Measurements from ENCODE around the gene C12orf42. TPM values are rescaled to one million over a fixed set of nuclear protein-coding genes. Genes with fewer than 3 reads are reported as not detected.

Gene C12orf42
- total RNA-seq, 2 donors from 2014 or later = not detected

DNA sequence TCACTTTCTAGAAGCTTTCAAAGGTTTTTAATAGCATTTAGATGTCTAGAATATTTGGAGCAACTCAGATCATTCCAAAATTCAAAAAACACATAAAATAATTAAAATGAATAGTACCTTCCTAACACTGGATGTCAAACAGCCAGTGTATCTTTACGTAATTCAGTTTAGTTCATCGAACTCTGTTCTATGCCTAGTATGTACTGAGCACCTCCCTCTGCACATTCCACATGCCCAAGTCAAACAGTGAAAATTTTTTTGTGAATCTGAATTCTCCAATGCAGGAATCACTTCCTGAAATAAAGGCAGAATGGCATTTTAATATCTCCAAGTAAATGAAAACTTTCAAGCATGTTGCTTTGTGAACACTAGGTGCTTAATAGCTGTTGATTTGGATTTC, 192.3 kb downstream of the C12orf42 start:
- intact Hi-C loops (cut with DNase I) = no loop called here

DNA sequence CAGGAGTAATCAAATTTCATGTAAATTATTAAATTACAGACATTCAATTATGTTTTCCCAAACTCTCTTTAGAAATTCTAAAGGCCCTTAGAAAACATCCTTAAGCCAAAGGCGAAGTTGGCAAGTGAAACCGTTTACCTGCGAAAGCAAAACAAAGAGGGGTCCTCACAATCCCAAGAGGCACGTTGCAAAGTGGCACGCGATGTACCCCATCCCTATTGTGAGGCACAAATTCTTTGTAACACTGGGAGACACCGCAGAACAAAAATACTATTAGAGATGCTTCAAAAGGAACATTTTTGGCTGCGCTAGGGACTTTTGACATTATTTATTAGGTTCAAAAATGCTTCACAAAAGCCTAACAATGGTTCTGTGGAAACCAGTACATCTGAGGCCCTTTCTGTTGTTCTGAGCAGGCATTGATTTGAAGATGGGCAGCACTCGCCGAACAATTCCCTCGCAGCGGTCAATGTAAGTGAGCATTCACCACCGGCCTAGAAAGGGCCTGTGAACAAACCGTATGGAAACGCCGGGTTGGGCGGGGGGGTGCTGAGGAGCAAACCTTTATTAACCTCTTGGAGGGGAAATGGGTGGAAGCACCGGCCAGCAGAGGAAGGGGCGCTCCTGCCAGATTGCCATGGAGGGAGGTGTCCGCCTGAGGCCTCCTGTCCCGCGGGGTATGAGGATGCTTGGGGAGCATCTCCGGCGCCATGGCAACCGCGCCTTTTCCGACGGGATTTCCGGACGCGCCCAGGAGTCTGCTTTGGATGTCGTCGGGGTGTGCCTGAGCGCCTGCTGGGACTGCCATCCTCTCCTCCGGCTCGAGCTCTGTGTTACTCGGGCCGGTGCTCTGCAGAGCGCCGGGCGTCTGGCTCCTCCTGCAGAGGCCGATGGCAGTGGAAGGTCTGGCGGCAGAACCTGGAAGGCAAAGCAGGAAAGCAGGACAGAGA, 193.9 kb downstream of the C12orf42 start:
- H3K36me3 ChIP-seq = no peaks in the 10 kb centered on the region
- H3K4me1 ChIP-seq = no peaks in the 10 kb centered on the region
- no peaks in the 10 kb centered on the region for H3K9me3 ChIP-seq
- no peak overlapping the region for H3K27ac ChIP-seq
- intact Hi-C loops (cut with DNase I) = no loop called here
- no peak overlapping the region for H3K4me3 ChIP-seq
- no peak overlapping the region for H3K9ac ChIP-seq (ENCODE audit: low read depth in 2 of 2, low read length in 2 of 2)
- H3K27me3 ChIP-seq = no peaks in the 10 kb centered on the region
- DNase-seq = no peak
- TF ChIP-seq, protein P1, sequence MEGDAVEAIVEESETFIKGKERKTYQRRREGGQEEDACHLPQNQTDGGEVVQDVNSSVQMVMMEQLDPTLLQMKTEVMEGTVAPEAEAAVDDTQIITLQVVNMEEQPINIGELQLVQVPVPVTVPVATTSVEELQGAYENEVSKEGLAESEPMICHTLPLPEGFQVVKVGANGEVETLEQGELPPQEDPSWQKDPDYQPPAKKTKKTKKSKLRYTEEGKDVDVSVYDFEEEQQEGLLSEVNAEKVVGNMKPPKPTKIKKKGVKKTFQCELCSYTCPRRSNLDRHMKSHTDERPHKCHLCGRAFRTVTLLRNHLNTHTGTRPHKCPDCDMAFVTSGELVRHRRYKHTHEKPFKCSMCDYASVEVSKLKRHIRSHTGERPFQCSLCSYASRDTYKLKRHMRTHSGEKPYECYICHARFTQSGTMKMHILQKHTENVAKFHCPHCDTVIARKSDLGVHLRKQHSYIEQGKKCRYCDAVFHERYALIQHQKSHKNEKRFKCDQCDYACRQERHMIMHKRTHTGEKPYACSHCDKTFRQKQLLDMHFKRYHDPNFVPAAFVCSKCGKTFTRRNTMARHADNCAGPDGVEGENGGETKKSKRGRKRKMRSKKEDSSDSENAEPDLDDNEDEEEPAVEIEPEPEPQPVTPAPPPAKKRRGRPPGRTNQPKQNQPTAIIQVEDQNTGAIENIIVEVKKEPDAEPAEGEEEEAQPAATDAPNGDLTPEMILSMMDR (IDR thresholded peaks at IDR 0.05) = no peak

More for the DNA sequence above, 192.3 kb downstream of the C12orf42 start:
- H3K4me1 ChIP-seq = no peaks in the 10 kb centered on the region
- no peak overlapping the region for H3K9ac ChIP-seq (ENCODE audit: low read depth in 2 of 2, low read length in 2 of 2)
- no peaks in the 10 kb centered on the region for H3K27me3 ChIP-seq
- H3K36me3 ChIP-seq = no peaks in the 10 kb centered on the region
- H3K27ac ChIP-seq = no peak overlapping the region
- DNase-seq = no peak
- H3K9me3 ChIP-seq = no peaks in the 10 kb centered on the region
- TF ChIP-seq, protein P1 (IDR thresholded peaks at IDR 0.05) = no peak
- H3K4me3 ChIP-seq = no peak overlapping the region

DNA sequence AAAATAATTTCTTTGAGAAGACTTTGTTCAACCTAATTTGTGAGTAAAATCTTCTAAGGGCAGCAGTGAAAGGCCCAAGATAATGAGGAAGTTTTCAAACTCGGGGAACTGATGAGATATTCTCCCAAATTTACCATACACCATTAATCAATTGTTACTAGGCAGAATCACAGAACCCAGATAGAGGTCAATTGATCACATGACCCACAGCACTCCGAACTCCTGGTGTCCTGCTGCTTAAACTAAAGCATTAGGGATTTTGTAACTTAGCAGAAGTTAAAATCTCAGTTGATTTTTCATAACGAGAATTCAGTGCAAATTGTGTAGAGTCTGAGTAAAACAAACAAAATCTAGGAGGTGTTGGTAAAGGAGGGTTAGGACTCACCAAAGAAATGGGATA, 207.8 kb downstream of the C12orf42 start:
- Histone ChIP-seq H3K27me3 (no peaks in the 10 kb centered on the region), H3K9me3 (no peaks in the 10 kb centered on the region), H3K4me3 (no peak overlapping the region), H3K36me3 (no peaks in the 10 kb centered on the region), H3K4me1 (no peaks in the 10 kb centered on the region), H3K27ac (no peak overlapping the region), H3K9ac (ENCODE audit: low read depth in 2 of 2, low read length in 2 of 2) (no peak overlapping the region)
- intact Hi-C loops (cut with DNase I) = no loop called here
- TF ChIP-seq, protein P1 (IDR thresholded peaks at IDR 0.05) = no peak
- DNase-seq = no peak

DNA sequence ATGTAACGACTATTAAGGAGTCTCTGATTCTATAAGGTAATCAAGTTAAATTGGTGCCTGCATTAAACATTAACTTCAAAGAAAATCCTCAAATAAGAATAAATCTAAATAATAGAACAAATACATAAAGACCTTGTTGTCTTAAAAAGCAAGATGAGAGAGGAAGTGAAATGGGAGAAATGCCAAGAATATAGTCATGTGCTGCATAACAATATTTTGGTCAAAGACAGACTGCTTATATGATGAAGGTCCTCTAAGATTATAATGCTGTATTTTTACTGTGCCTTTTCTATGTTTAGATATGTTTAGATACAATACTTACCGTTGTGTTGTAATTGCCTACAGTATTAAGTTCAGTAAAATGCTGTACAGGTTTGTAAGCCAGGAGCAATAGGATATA, 213.6 kb downstream of the C12orf42 start:
- no peak overlapping the region for H3K27ac ChIP-seq
- H3K4me1 ChIP-seq = no peaks in the 10 kb centered on the region
- intact Hi-C loops (cut with DNase I) = no loop called here
- H3K9ac ChIP-seq (ENCODE audit: low read depth in 2 of 2, low read length in 2 of 2) = no peak overlapping the region
- TF ChIP-seq, protein P1 (IDR thresholded peaks at IDR 0.05) = no peak
- H3K9me3 ChIP-seq = no peaks in the 10 kb centered on the region
- no peaks in the 10 kb centered on the region for H3K27me3 ChIP-seq
- DNase-seq = no peak
- H3K4me3 ChIP-seq = no peak overlapping the region
- no peaks in the 10 kb centered on the region for H3K36me3 ChIP-seq

DNA sequence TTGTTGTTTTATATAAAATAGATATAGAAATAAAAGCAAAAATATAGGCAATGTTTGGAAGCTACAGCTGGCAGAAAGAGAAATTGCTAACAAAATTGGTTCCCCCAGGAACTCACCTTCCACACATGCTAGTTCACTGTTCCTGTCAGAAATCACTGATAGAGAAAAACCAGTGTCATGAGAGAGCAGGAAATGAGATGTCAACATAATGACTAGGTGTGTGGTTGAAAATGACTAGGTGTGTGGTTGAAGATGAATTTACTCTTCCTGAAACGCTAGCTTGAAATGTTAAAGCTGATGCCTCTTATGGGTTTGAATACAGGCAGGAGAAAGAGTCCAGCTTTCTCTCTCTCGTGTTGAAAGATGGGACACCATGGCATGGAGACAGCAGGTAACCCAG, 216.3 kb downstream of the C12orf42 start:
- DNase-seq = no peak
- TF ChIP-seq, protein P1 (IDR thresholded peaks at IDR 0.05) = no peak

More for the DNA sequence above, 216.3 kb downstream of the C12orf42 start:
- Histone ChIP-seq H3K36me3 (no peaks in the 10 kb centered on the region), H3K27me3 (no peaks in the 10 kb centered on the region), H3K27ac (no peak overlapping the region), H3K4me3 (no peak overlapping the region), H3K9ac (ENCODE audit: low read depth in 2 of 2, low read length in 2 of 2) (no peak overlapping the region), H3K4me1 (no peaks in the 10 kb centered on the region), H3K9me3 (no peaks in the 10 kb centered on the region)
- intact Hi-C loops (cut with DNase I) = no loop called here
